ENCODE measurements around the gene UGT1A9. TPM values are rescaled to one million over a fixed set of nuclear protein-coding genes. Genes with fewer than 3 reads are reported as not detected.

UGT1A9 gene
- total RNA-seq, 1 donor from 2014 or later = not detected

- Mint-ChIP-seq H3K4me3 (no peak overlapping the region), H3K27ac (no peak overlapping the region), H3K9me3 (peaks cover 2% of the 10 kb centered on the region), H3K4me1 (no peaks in the 10 kb centered on the region), H3K27me3 (peaks cover 10% of the 10 kb centered on the region), H3K36me3 (ENCODE audit: low read depth) (no peaks in the 10 kb centered on the region)
- DNase-seq = peak; percentile 8
- intact Hi-C loops (cut with micrococcal nuclease) = no loop called here
- ChIA-PET POLR2A (no interaction called here), CTCF (no interaction called here)
- no peak for ATAC-seq (ENCODE audit: low read depth)
- TF ChIP-seq, protein P1, sequence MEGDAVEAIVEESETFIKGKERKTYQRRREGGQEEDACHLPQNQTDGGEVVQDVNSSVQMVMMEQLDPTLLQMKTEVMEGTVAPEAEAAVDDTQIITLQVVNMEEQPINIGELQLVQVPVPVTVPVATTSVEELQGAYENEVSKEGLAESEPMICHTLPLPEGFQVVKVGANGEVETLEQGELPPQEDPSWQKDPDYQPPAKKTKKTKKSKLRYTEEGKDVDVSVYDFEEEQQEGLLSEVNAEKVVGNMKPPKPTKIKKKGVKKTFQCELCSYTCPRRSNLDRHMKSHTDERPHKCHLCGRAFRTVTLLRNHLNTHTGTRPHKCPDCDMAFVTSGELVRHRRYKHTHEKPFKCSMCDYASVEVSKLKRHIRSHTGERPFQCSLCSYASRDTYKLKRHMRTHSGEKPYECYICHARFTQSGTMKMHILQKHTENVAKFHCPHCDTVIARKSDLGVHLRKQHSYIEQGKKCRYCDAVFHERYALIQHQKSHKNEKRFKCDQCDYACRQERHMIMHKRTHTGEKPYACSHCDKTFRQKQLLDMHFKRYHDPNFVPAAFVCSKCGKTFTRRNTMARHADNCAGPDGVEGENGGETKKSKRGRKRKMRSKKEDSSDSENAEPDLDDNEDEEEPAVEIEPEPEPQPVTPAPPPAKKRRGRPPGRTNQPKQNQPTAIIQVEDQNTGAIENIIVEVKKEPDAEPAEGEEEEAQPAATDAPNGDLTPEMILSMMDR (IDR thresholded peaks at IDR 0.05) = no peak
Observed at GRCh38 chr2:233798335-233799086, 126.8 kb downstream of the UGT1A9 start.

- Mint-ChIP-seq H3K27ac (no peak overlapping the region), H3K36me3 (ENCODE audit: low read depth) (no peaks in the 10 kb centered on the region), H3K27me3 (peaks cover 16% of the 10 kb centered on the region), H3K4me1 (no peaks in the 10 kb centered on the region), H3K9me3 (peaks cover 2% of the 10 kb centered on the region), H3K4me3 (no peak overlapping the region)
- peak; percentile 1 for DNase-seq
- no peak for ATAC-seq (ENCODE audit: low read depth)
- ChIA-PET POLR2A (no interaction called here), CTCF (no interaction called here)
- intact Hi-C loops (cut with micrococcal nuclease) = no loop called here
- TF ChIP-seq, protein P1 (IDR thresholded peaks at IDR 0.05) = no peak
Observed at GRCh38 chr2:233799087-233799665, 127.5 kb downstream of the UGT1A9 start.

GRCh38 chr2:233799716-233800115 lies 128.0 kb downstream of the UGT1A9 start:
- CTCF ChIA-PET = no interaction called here
- Mint-ChIP-seq H3K27me3 (peaks cover 16% of the 10 kb centered on the region), H3K4me3 (no peak overlapping the region), H3K27ac (no peak overlapping the region), H3K36me3 (ENCODE audit: low read depth) (no peaks in the 10 kb centered on the region), H3K4me1 (no peaks in the 10 kb centered on the region), H3K9me3 (peaks cover 2% of the 10 kb centered on the region)
- ATAC-seq (ENCODE audit: low read depth) (no peak), DNase-seq (no peak)
- POLR2A ChIA-PET = no interaction called here
- TF ChIP-seq, protein P1 (IDR thresholded peaks at IDR 0.05) = no peak
- intact Hi-C loops (cut with micrococcal nuclease) = no loop called here

GRCh38 chr2:233800208-233800607 lies 128.5 kb downstream of the UGT1A9 start:
- DNase-seq = peak; percentile 7
- ChIA-PET CTCF (no interaction called here), POLR2A (no interaction called here)
- ATAC-seq (ENCODE audit: low read depth) = no peak
- TF ChIP-seq, protein P1 (IDR thresholded peaks at IDR 0.05) = no peak
- Mint-ChIP-seq H3K27ac (no peak overlapping the region), H3K4me1 (no peaks in the 10 kb centered on the region), H3K36me3 (ENCODE audit: low read depth) (no peaks in the 10 kb centered on the region), H3K27me3 (peaks cover 16% of the 10 kb centered on the region), H3K9me3 (peaks cover 2% of the 10 kb centered on the region), H3K4me3 (no peak overlapping the region)
- intact Hi-C loops (cut with micrococcal nuclease) = no loop called here

DNA sequence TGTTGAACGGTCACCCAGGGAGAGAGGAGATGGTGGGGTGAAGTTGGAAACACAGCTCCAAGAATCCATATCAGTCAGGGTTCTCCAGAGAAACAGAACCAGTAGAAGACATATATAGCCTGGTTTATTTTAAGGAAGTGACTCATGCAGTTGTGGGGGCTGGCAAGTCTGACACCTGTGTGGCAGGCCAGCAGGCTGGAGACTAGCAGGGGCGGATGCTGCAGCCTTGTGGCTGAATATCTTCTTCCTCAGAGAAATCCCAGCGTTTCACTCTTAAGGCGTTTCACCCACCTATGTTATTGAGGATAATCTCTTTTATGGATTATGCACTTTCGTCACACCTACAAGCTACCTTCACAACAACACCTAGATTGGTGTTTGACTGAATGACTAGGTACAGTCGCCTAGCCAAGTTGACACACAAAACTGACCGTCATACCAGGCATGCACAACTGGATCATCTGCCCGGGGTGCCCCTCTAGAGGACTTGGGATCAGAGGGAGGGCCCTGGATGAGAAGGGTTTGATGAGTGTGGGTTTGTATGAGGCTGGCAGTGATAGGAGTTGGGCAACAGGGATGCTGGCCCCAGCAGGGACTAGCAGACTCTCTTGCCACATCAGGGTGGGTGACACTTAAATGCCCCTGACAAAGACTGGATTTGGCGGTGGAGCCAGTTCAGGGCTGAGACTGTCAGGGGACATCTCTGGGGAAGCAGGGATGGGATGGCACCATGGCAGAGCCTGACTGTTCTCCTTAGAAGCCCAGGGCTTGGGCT lies 129.8 kb downstream of the UGT1A9 start:
- CTCF ChIA-PET = no interaction called here
- TF ChIP-seq, protein P1 (IDR thresholded peaks at IDR 0.05) = no peak
- peaks cover 16% of the 10 kb centered on the region for H3K27me3 Mint-ChIP-seq
- DNase-seq (no peak), ATAC-seq (ENCODE audit: low read depth) (no peak)
- H3K36me3 Mint-ChIP-seq (ENCODE audit: low read depth) = no peaks in the 10 kb centered on the region
- no peak overlapping the region for H3K27ac Mint-ChIP-seq
- POLR2A ChIA-PET = no interaction called here
- H3K4me1 Mint-ChIP-seq = no peaks in the 10 kb centered on the region
- peaks cover 2% of the 10 kb centered on the region for H3K9me3 Mint-ChIP-seq
- intact Hi-C loops (cut with micrococcal nuclease) = no loop called here
- no peak overlapping the region for H3K4me3 Mint-ChIP-seq

Data from activated B cell treated with CpG ODN at 0.5 μM for 24 hours (primary cell).